Neural progenitor cell (in vitro differentiated cells): Measurements from ENCODE around the gene ANO2. TPM values are rescaled to one million over a fixed set of nuclear protein-coding genes. Genes with fewer than 3 reads are reported as not detected.

Source experiments
- DNase-seq: peaks from one replicate; pipeline ENCODE4 v3.0.0-alpha.2; 2016; ENCODE audit warnings: low spot score
- H2AFZ ChIP-seq: fragments of 200-600 bp; sonication (generic); replicated peaks from 2 replicates; pipeline ENCODE4 v1.6.1; 2016; ENCODE audit warnings: antibody characterized with exemption
- H3F3A ChIP-seq: fragments of 200-600 bp; sonication (generic); 2 replicates; pipeline ENCODE4 v1.6.1; 2016; ENCODE audit warnings: antibody characterized with exemption, low read depth
- H3K27ac ChIP-seq: fragments of 200-600 bp; sonication (generic); 2 replicates; pipeline ENCODE4 v1.5.1; 2016; ENCODE audit warnings: mild to moderate bottlenecking
- H3K27me3 ChIP-seq: fragments of 200-600 bp; sonication (generic); 2 replicates; pipeline ENCODE4 v1.6.1; 2016; ENCODE audit warnings: mild to moderate bottlenecking, moderate library complexity
- H3K36me3 ChIP-seq: fragments of 200-600 bp; sonication (generic); 2 replicates; pipeline ENCODE4 v1.5.1; 2016
- H3K4me1 ChIP-seq: fragments of 200-600 bp; sonication (generic); 2 replicates; pipeline ENCODE4 v1.6.1; 2016; ENCODE audit warnings: mixed run types
- H3K4me2 ChIP-seq: fragments of 200-600 bp; sonication (generic); 2 replicates; pipeline ENCODE4 v1.6.1; 2016
- H3K4me3 ChIP-seq: fragments of 200-600 bp; sonication (generic); 2 replicates; pipeline ENCODE4 v1.5.1; 2016
- H3K79me2 ChIP-seq: fragments of 200-600 bp; sonication (generic); 2 replicates; pipeline ENCODE4 v1.6.1; 2016; ENCODE audit warnings: low read depth
- H3K9ac ChIP-seq: fragments of 200-600 bp; sonication (generic); 2 replicates; pipeline ENCODE4 v1.6.1; 2016
- H3K9me3 ChIP-seq: fragments of 200-600 bp; sonication (generic); 2 replicates; pipeline ENCODE4 v1.5.1; 2016; ENCODE audit warnings: low read depth
- H4K20me1 ChIP-seq: fragments of 200-600 bp; sonication (generic); 2 replicates; pipeline ENCODE4 v1.6.1; 2016; ENCODE audit warnings: low read depth
- H3K27ac Mint-ChIP-seq: 3 replicates; pipeline ENCODE4 v1.8.0; 2021; ENCODE audit warnings: mixed read lengths
- H3K27me3 Mint-ChIP-seq: 2 replicates; pipeline ENCODE4 v1.8.0; 2022; ENCODE audit warnings: low read depth, mild to moderate bottlenecking, inconsistent platforms, moderate library complexity, mixed read lengths; ENCODE audit not compliant: insufficient read depth
- H3K36me3 Mint-ChIP-seq: 3 replicates; pipeline ENCODE4 v1.8.0; 2021; ENCODE audit warnings: mixed read lengths
- H3K4me1 Mint-ChIP-seq: 3 replicates; pipeline ENCODE4 v1.8.0; 2021; ENCODE audit warnings: mixed read lengths
- H3K4me3 Mint-ChIP-seq: 3 replicates; pipeline ENCODE4 v1.8.0; 2021; ENCODE audit warnings: mild to moderate bottlenecking, moderate library complexity, mixed read lengths
- H3K9me3 Mint-ChIP-seq: 3 replicates; pipeline ENCODE4 v1.8.0; 2020; ENCODE audit warnings: mixed read lengths
- EZH2 ChIP-seq: fragments of 200-600 bp; sonication (generic); IDR thresholded peaks from 2 replicates; pipeline ENCODE4 v1.6.1; 2017; ENCODE audit warnings: antibody characterized with exemption, mild to moderate bottlenecking, moderate library complexity
- EZH2phosphoT487 ChIP-seq: fragments of 200-600 bp; sonication (generic); IDR thresholded peaks from 2 replicates; pipeline ENCODE4 v1.6.1; 2017; ENCODE audit warnings: antibody characterized with exemption
- total RNA-seq: library from RNA; depleted of rRNA; stranded (reverse); fragments of >200 nt; gene quantifications from 2 replicates; pipeline ENCODE4 v1.2.3, GENCODE V29; 2015; ENCODE audit warnings: low replicate concordance
- TF ChIP-seq, protein P1 (sequence below): fragments of 200-600 bp; sonication (generic); IDR thresholded peaks from 2 replicates; pipeline ENCODE4 v1.5.1; 2017; ENCODE audit warnings: antibody characterized with exemption, mild to moderate bottlenecking

ANO2 gene
- total RNA-seq, 1 donor from 2014 or later, result 4.8 TPM

GRCh38 chr12:5807514-5808219 lies 137.4 kb downstream of the ANO2 start:
- Histone ChIP-seq H3K4me2 (no peak overlapping the region), H3K36me3 (no peaks in the 10 kb centered on the region), H3K79me2 (no peaks in the 10 kb centered on the region), H3K9me3 (no peaks in the 10 kb centered on the region), H3K4me1 (no peaks in the 10 kb centered on the region), H2AFZ (no peak overlapping the region), H3F3A (no peaks in the 10 kb centered on the region), H4K20me1 (no peaks in the 10 kb centered on the region), H3K9ac (no peak overlapping the region), H3K4me3 (no peak overlapping the region), H3K27me3 (no peaks in the 10 kb centered on the region), H3K27ac (no peak overlapping the region)
- Mint-ChIP-seq H3K27ac (no peak overlapping the region), H3K4me3 (no peak overlapping the region), H3K27me3 (peaks cover 4% of the 10 kb centered on the region), H3K36me3 (no peaks in the 10 kb centered on the region), H3K4me1 (peaks cover 3% of the 10 kb centered on the region), H3K9me3 (no peaks in the 10 kb centered on the region)
- no peak for DNase-seq
- TF ChIP-seq, protein P1, sequence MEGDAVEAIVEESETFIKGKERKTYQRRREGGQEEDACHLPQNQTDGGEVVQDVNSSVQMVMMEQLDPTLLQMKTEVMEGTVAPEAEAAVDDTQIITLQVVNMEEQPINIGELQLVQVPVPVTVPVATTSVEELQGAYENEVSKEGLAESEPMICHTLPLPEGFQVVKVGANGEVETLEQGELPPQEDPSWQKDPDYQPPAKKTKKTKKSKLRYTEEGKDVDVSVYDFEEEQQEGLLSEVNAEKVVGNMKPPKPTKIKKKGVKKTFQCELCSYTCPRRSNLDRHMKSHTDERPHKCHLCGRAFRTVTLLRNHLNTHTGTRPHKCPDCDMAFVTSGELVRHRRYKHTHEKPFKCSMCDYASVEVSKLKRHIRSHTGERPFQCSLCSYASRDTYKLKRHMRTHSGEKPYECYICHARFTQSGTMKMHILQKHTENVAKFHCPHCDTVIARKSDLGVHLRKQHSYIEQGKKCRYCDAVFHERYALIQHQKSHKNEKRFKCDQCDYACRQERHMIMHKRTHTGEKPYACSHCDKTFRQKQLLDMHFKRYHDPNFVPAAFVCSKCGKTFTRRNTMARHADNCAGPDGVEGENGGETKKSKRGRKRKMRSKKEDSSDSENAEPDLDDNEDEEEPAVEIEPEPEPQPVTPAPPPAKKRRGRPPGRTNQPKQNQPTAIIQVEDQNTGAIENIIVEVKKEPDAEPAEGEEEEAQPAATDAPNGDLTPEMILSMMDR, result no peak
- no peak for TF ChIP-seq EZH2phosphoT487
- no peak for TF ChIP-seq EZH2

DNA sequence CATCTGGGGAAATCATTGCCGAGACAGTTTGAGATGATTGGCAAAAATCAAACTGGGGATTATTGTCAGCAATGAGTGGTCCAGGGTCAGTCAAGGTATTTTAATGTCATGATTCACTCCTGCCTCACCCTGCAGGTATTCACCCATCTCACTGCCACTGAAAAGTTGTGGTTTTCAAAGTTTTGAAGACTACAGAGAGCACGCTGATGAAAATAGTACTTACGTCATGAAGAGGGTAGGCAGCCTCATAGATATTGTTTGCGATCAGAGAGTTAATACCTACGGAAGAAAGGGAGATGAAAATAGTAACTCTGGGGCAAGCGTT lies 138.0 kb downstream of the ANO2 start:
- Histone ChIP-seq H3K27ac (no peak overlapping the region), H3K4me3 (no peak overlapping the region)

GRCh38 chr12:5806371-5807089 lies 138.5 kb downstream of the ANO2 start:
- no peaks in the 10 kb centered on the region for H3K9me3 Mint-ChIP-seq
- TF ChIP-seq EZH2phosphoT487 (no peak), EZH2 (no peak)
- TF ChIP-seq, protein P1, result no peak
- DNase-seq, result no peak
- H3K4me2 ChIP-seq, result no peak overlapping the region
- H4K20me1 ChIP-seq, result no peaks in the 10 kb centered on the region
- H3K4me3 Mint-ChIP-seq, result no peak overlapping the region
- H3K27ac ChIP-seq, result no peak overlapping the region
- no peak overlapping the region for H3K27ac Mint-ChIP-seq
- no peak overlapping the region for H3K9ac ChIP-seq
- no peak overlapping the region for H3K4me3 ChIP-seq
- no peaks in the 10 kb centered on the region for H3K36me3 Mint-ChIP-seq
- no peaks in the 10 kb centered on the region for H3K36me3 ChIP-seq
- H3K9me3 ChIP-seq, result no peaks in the 10 kb centered on the region
- no peaks in the 10 kb centered on the region for H3F3A ChIP-seq
- H3K4me1 Mint-ChIP-seq, result peaks cover 6% of the 10 kb centered on the region
- no peak overlapping the region for H2AFZ ChIP-seq
- peaks cover 4% of the 10 kb centered on the region for H3K27me3 Mint-ChIP-seq
- no peaks in the 10 kb centered on the region for H3K27me3 ChIP-seq
- no peaks in the 10 kb centered on the region for H3K4me1 ChIP-seq
- H3K79me2 ChIP-seq, result no peaks in the 10 kb centered on the region

More for the DNA sequence above, 138.0 kb downstream of the ANO2 start:
- H3K27me3 Mint-ChIP-seq, result peaks cover 4% of the 10 kb centered on the region
- H3K27me3 ChIP-seq, result no peaks in the 10 kb centered on the region
- H3K9ac ChIP-seq, result no peak overlapping the region
- H3K27ac Mint-ChIP-seq, result no peak overlapping the region
- no peaks in the 10 kb centered on the region for H3K9me3 Mint-ChIP-seq
- DNase-seq, result no peak
- H3F3A ChIP-seq, result no peaks in the 10 kb centered on the region
- no peaks in the 10 kb centered on the region for H3K36me3 ChIP-seq
- H3K79me2 ChIP-seq, result no peaks in the 10 kb centered on the region
- H3K36me3 Mint-ChIP-seq, result no peaks in the 10 kb centered on the region
- H3K4me2 ChIP-seq, result no peak overlapping the region
- no peaks in the 10 kb centered on the region for H3K9me3 ChIP-seq
- peaks cover 6% of the 10 kb centered on the region for H3K4me1 Mint-ChIP-seq
- no peak overlapping the region for H3K4me3 Mint-ChIP-seq
- H3K4me1 ChIP-seq, result no peaks in the 10 kb centered on the region
- H2AFZ ChIP-seq, result no peak overlapping the region
- no peaks in the 10 kb centered on the region for H4K20me1 ChIP-seq
- TF ChIP-seq, protein P1, result no peak
- TF ChIP-seq EZH2, result no peak
- no peak for TF ChIP-seq EZH2phosphoT487
